Ascending aorta (tissue), 2 donors: ENCODE measurements around the gene ZNF385B. TPM values are rescaled to one million over a fixed set of nuclear protein-coding genes. Genes with fewer than 3 reads are reported as not detected.

Experiments used
- DNase-seq, 2 donors: peaks; one replicate each; pipeline ENCODE4 v3.0.0-alpha.2; 2019; ENCODE audit warnings: low spot score in 2 of 2
- H3K27ac ChIP-seq, 2 donors: fragments of 200-600 bp; sonication (generic); one replicate each; pipeline ENCODE4 v1.5.1; 2016 to 2017; ENCODE audit warnings: mild to moderate bottlenecking in 1 of 2
- H3K27me3 ChIP-seq: fragments of 200-600 bp; sonication (generic); one replicate; pipeline ENCODE4 v1.5.1; 2017
- H3K36me3 ChIP-seq, 2 donors: fragments of 200-600 bp; sonication (generic); one replicate each; pipeline ENCODE4 v1.5.1; 2016
- H3K4me1 ChIP-seq, 2 donors: fragments of 200-600 bp; sonication (generic); one replicate each; pipeline ENCODE4 v1.5.1; 2016 to 2017; ENCODE audit warnings: mild to moderate bottlenecking in 1 of 2
- H3K4me3 ChIP-seq, 2 donors: fragments of 200-600 bp; sonication (generic); one replicate each; pipeline ENCODE4 v1.5.1; 2016 to 2017; ENCODE audit warnings: mild to moderate bottlenecking in 1 of 2
- H3K9me3 ChIP-seq, 2 donors: fragments of 200-600 bp; sonication (generic); one replicate each; pipeline ENCODE4 v1.5.1; 2016
- intact Hi-C: fragments of 100-400 bp; cut with DNase I; formaldehyde crosslinking; loops from one replicate; pipeline ENCODE4 v1.15.1; 2023
- total RNA-seq: library from RNA; depleted of rRNA; stranded (reverse); fragments of >200 nt; gene quantifications from one replicate; pipeline ENCODE4 v1.1.0, GENCODE V29; 2016
- TF ChIP-seq, protein P1 (sequence below), 3 experiments: fragments of 200-600 bp in 2 of 3; fragments of 450-650 bp in 1 of 3; sonication (generic) in 2 of 3; IDR thresholded peaks; one replicate each; pipeline ENCODE4 v1.5.1; 2016 to 2019; ENCODE audit warnings: antibody characterized with exemption in 3 of 3, mild to moderate bottlenecking in 1 of 3, moderate library complexity in 1 of 3

The ZNF385B gene
- total RNA-seq, 1 donor from 2014 or later = 0.21 TPM

GRCh38 chr2:179861027-179861415, 391 bp downstream of the ZNF385B start:
- H3K9me3 ChIP-seq = no peaks in the 10 kb centered on the region
- TF ChIP-seq, protein P1, sequence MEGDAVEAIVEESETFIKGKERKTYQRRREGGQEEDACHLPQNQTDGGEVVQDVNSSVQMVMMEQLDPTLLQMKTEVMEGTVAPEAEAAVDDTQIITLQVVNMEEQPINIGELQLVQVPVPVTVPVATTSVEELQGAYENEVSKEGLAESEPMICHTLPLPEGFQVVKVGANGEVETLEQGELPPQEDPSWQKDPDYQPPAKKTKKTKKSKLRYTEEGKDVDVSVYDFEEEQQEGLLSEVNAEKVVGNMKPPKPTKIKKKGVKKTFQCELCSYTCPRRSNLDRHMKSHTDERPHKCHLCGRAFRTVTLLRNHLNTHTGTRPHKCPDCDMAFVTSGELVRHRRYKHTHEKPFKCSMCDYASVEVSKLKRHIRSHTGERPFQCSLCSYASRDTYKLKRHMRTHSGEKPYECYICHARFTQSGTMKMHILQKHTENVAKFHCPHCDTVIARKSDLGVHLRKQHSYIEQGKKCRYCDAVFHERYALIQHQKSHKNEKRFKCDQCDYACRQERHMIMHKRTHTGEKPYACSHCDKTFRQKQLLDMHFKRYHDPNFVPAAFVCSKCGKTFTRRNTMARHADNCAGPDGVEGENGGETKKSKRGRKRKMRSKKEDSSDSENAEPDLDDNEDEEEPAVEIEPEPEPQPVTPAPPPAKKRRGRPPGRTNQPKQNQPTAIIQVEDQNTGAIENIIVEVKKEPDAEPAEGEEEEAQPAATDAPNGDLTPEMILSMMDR (IDR thresholded peaks at IDR 0.05) = no peak
- intact Hi-C loops = no loop called here
- H3K36me3 ChIP-seq = no peaks in the 10 kb centered on the region
- no peak for DNase-seq
- H3K27ac ChIP-seq = no peak overlapping the region
- no peaks in the 10 kb centered on the region for H3K27me3 ChIP-seq
- H3K4me1 ChIP-seq = peaks cover 0 to 7% of the 10 kb centered on the region in 2 donors
- peak overlapping the region; percentile 58 to 61 for H3K4me3 ChIP-seq

DNA sequence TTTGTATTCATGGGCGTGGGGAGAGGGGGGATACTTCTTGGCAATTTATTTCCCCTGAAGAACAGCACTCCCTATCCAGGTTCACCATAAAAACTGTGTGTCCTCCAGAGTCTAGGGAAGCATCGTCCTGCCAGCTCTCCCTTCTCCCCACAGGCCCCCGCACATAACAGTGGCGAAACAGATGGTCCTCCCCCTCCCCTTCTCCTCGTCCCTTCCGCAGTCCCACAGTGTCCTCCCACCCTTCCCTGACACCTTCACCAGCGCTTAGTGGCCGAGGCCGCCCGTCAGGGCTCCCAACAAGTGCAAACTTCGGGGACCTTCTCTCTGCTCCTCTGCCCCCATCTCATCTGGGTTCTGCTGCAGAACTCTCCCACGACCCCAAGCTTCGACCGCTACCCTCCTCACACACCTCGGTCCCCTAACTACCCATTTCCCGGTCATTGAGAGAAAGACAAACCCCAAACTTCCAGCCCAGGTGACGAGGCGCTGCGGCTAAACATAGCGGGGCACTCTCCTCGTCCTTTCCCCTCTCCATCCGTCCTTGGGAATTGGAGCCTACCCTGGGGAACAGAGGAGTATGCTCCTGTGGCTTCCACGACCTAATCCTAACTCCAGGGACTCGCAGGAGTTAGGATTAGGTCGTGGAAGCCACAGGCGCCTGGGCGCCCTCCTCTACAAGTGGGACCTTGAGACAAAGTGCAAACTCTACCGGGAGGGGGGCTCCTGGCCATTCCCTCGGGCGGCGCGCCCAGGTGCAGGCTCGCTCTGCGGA, 971 bp downstream of the ZNF385B start:
- intact Hi-C loops = no loop called here
- no peaks in the 10 kb centered on the region for H3K27me3 ChIP-seq
- H3K36me3 ChIP-seq = no peaks in the 10 kb centered on the region
- no peak for DNase-seq
- TF ChIP-seq, protein P1 (IDR thresholded peaks at IDR 0.05) = no peak
- no peaks in the 10 kb centered on the region for H3K9me3 ChIP-seq
- H3K4me3 ChIP-seq = peak overlapping the region; percentile 58 to 61
- H3K4me1 ChIP-seq = peaks cover 0 to 7% of the 10 kb centered on the region in 2 donors
- no peak overlapping the region for H3K27ac ChIP-seq

GRCh38 chr2:179859523-179859922, 1.9 kb downstream of the ZNF385B start:
- TF ChIP-seq, protein P1 (IDR thresholded peaks at IDR 0.05) = no peak
- H3K4me3 ChIP-seq = no peak overlapping the region
- H3K27me3 ChIP-seq = no peaks in the 10 kb centered on the region
- H3K4me1 ChIP-seq = peaks cover 0 to 7% of the 10 kb centered on the region in 2 donors
- no peaks in the 10 kb centered on the region for H3K9me3 ChIP-seq
- intact Hi-C loops = no loop called here
- H3K36me3 ChIP-seq = no peaks in the 10 kb centered on the region
- H3K27ac ChIP-seq = no peak overlapping the region
- no peak for DNase-seq

- no peak overlapping the region for H3K27ac ChIP-seq
- H3K27me3 ChIP-seq = no peaks in the 10 kb centered on the region
- H3K4me1 ChIP-seq = peaks cover 0 to 7% of the 10 kb centered on the region in 2 donors
- H3K4me3 ChIP-seq = no peak overlapping the region
- no peaks in the 10 kb centered on the region for H3K36me3 ChIP-seq
- no peaks in the 10 kb centered on the region for H3K9me3 ChIP-seq
- intact Hi-C loops = no loop called here
- TF ChIP-seq, protein P1 (IDR thresholded peaks at IDR 0.05) = no peak
- DNase-seq = no peak
Measured at GRCh38 chr2:179857236-179857635, 4.2 kb downstream of the ZNF385B start.

DNA sequence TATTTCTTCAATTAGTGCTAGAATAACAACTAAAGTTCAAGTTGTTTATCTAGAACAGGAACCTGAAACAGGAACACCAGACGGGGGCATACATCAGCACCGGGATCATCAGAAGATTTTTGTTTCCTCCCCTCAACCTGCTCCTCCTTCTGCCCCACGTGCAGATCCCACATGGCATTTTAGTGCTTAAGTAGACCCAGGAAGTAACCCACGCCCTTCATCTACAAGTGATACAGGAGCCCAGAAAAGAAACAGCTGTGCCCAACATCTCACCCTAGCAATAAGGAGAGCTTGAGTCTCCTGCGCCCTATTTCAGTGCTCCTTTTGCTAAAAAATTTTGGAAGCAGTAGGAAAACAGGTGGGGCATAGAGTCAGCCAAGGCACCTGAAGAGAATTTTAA, 5.2 kb downstream of the ZNF385B start:
- no peaks in the 10 kb centered on the region for H3K36me3 ChIP-seq
- intact Hi-C loops = no loop called here
- H3K27ac ChIP-seq = no peak overlapping the region
- no peak for DNase-seq
- no peak overlapping the region for H3K4me3 ChIP-seq
- H3K4me1 ChIP-seq = peaks cover 0 to 4% of the 10 kb centered on the region in 2 donors
- TF ChIP-seq, protein P1 (IDR thresholded peaks at IDR 0.05) = no peak
- H3K9me3 ChIP-seq = no peaks in the 10 kb centered on the region
- H3K27me3 ChIP-seq = no peaks in the 10 kb centered on the region
